SU-DHL-6 (cell line): Measurements from ENCODE around the gene UBL4A.

Experiments used
- CTCF ChIP-seq: fragments of 200-600 bp; sonication (generic); IDR thresholded peaks from one replicate; pipeline ENCODE4 v1.5.1; 2017; ENCODE audit warnings: antibody characterized with exemption, mild to moderate bottlenecking, low read length, moderate library complexity; ENCODE audit not compliant: insufficient read depth, poor library complexity, severe bottlenecking
- EZH2phosphoT487 ChIP-seq: fragments of 200-600 bp; sonication (generic), shearing (Covaris generic); conservative IDR thresholded peaks from 2 replicates; pipeline ENCODE4 v1.6.1; 2018; ENCODE audit warnings: mild to moderate bottlenecking, antibody characterized with exemption, low read length, moderate library complexity, mixed read lengths

GRCh38 chrX:154502989-154503388 lies 16.6 kb upstream of the UBL4A start:
- TF ChIP-seq CTCF (no peak), EZH2phosphoT487 (no peak)
